Glutamatergic neuron (in vitro differentiated cells): ENCODE data around the gene ZNF827. TPM values are rescaled to one million over a fixed set of nuclear protein-coding genes. Genes with fewer than 3 reads are reported as not detected.
A peak's percentile ranks its signal among the peaks of the same experiment; 100 is the strongest.

Experiments used
- DNase-seq: peaks from one replicate; pipeline ENCODE4 v3.0.0; 2022
- H3K27ac Mint-ChIP-seq: one replicate; pipeline ENCODE4 v1.8.0; 2020; ENCODE audit warnings: mild to moderate bottlenecking, mixed read lengths, inconsistent platforms; ENCODE audit not compliant: unreplicated experiment
- H3K27me3 Mint-ChIP-seq: one replicate; pipeline ENCODE4 v1.8.0; 2020; ENCODE audit warnings: mild to moderate bottlenecking, moderate library complexity, mixed read lengths, inconsistent platforms; ENCODE audit not compliant: unreplicated experiment
- H3K36me3 Mint-ChIP-seq: one replicate; pipeline ENCODE4 v1.8.0; 2020; ENCODE audit warnings: mild to moderate bottlenecking, mixed read lengths, inconsistent platforms; ENCODE audit not compliant: unreplicated experiment
- H3K4me1 Mint-ChIP-seq: one replicate; pipeline ENCODE4 v1.8.0; 2020; ENCODE audit warnings: mild to moderate bottlenecking, low read depth, mixed read lengths, inconsistent platforms; ENCODE audit not compliant: unreplicated experiment
- H3K4me3 Mint-ChIP-seq: one replicate; pipeline ENCODE4 v1.8.0; 2020; ENCODE audit warnings: mild to moderate bottlenecking, mixed read lengths, inconsistent platforms; ENCODE audit not compliant: unreplicated experiment
- H3K9me3 Mint-ChIP-seq: one replicate; pipeline ENCODE4 v1.8.0; 2020; ENCODE audit warnings: mild to moderate bottlenecking, moderate library complexity, mixed read lengths, inconsistent platforms; ENCODE audit not compliant: unreplicated experiment
- CTCF ChIP-seq: fragments of 200-600 bp; sonication (generic); IDR thresholded peaks from one replicate; pipeline ENCODE4 v1.5.0; 2021; ENCODE audit not compliant: partially characterized antibody, unreplicated experiment
- total RNA-seq: library from RNA; stranded (reverse); fragmentation: NEBNext Ultra II Directional; extraction: Animal tissue kit (Norgen Biotek cat#: 25700); gene quantifications from one replicate; pipeline ENCODE4 v1.2.1, GENCODE V29; 2021; ENCODE audit not compliant: unreplicated experiment

The ZNF827 gene
- total RNA-seq, 1 donor from 2014 or later: 227 TPM

GRCh38 chr4:145867406-145867805, 71.2 kb downstream of the ZNF827 start:
- no peak for DNase-seq
- no peak for TF ChIP-seq CTCF
- H3K9me3 Mint-ChIP-seq: peaks cover 2% of the 10 kb centered on the region
- peaks cover 4% of the 10 kb centered on the region for H3K27me3 Mint-ChIP-seq
- peak overlapping the region; percentile 11 for H3K27ac Mint-ChIP-seq
- H3K4me3 Mint-ChIP-seq: no peak overlapping the region
- H3K4me1 Mint-ChIP-seq: peaks cover 18% of the 10 kb centered on the region
- H3K36me3 Mint-ChIP-seq: no peaks in the 10 kb centered on the region

- TF ChIP-seq CTCF: no peak
- Mint-ChIP-seq H3K27ac (no peak overlapping the region), H3K4me3 (no peak overlapping the region), H3K9me3 (peaks cover 2% of the 10 kb centered on the region), H3K27me3 (peaks cover 3% of the 10 kb centered on the region), H3K4me1 (peaks cover 18% of the 10 kb centered on the region), H3K36me3 (no peaks in the 10 kb centered on the region)
- no peak for DNase-seq
These were observed 71.6 kb downstream of the ZNF827 start for GRCh38 chr4:145866991-145867390.

- Mint-ChIP-seq H3K36me3 (no peaks in the 10 kb centered on the region), H3K27ac (peak overlapping the region; percentile 81), H3K9me3 (peaks cover 5% of the 10 kb centered on the region), H3K27me3 (peaks cover 1% of the 10 kb centered on the region), H3K4me3 (no peak overlapping the region), H3K4me1 (peaks cover 21% of the 10 kb centered on the region)
- no peak for TF ChIP-seq CTCF
- no peak for DNase-seq
These were observed 73.2 kb downstream of the ZNF827 start for GRCh38 chr4:145865274-145865941.

- Mint-ChIP-seq H3K27ac (no peak overlapping the region), H3K9me3 (peaks cover 3% of the 10 kb centered on the region), H3K27me3 (peaks cover 1% of the 10 kb centered on the region), H3K4me1 (peaks cover 31% of the 10 kb centered on the region), H3K36me3 (no peaks in the 10 kb centered on the region), H3K4me3 (no peak overlapping the region)
- no peak for DNase-seq
- TF ChIP-seq CTCF: no peak
These were observed 75.4 kb downstream of the ZNF827 start for GRCh38 chr4:145863191-145863590.
